WERI-Rb-1 (cell line): ENCODE results near the gene HIVEP2.

Source experiments
- DNase-seq: peaks from one replicate; pipeline ENCODE4 v3.0.0-alpha.2; 2020
- H3K27ac ChIP-seq: fragments of 250-450 bp; sonication (Bioruptor Pico); 2 replicates; pipeline ENCODE4 v1.5.1; 2020; ENCODE audit warnings: mild to moderate bottlenecking, moderate library complexity
- H3K27me3 ChIP-seq: fragments of 250-450 bp; sonication (Bioruptor Pico); 2 replicates; pipeline ENCODE4 v1.5.1; 2021; ENCODE audit warnings: mild to moderate bottlenecking, low read depth, moderate library complexity; ENCODE audit not compliant: insufficient read depth, severe bottlenecking
- H3K36me3 ChIP-seq: fragments of 250-450 bp; sonication (Bioruptor Pico); 2 replicates; pipeline ENCODE4 v1.5.1; 2020; ENCODE audit warnings: mild to moderate bottlenecking, moderate library complexity
- H3K4me3 ChIP-seq: 2 replicates; pipeline ENCODE4 v1.5.1; 2011; ENCODE audit warnings: low read depth, mild to moderate bottlenecking, control low read depth, low read length
- H3K9me3 ChIP-seq: fragments of 250-450 bp; sonication (Bioruptor Pico); 2 replicates; pipeline ENCODE4 v1.5.1; 2021; ENCODE audit warnings: mild to moderate bottlenecking, moderate library complexity; ENCODE audit not compliant: severe bottlenecking
- CTCF ChIP-seq: IDR thresholded peaks from 2 replicates; pipeline ENCODE4 v1.5.1; 2011; ENCODE audit warnings: low read depth, mild to moderate bottlenecking, control low read depth, inconsistent platforms, low read length

The HIVEP2 gene

GRCh38 chr6:142958343-142958742 lies 13.4 kb upstream of the HIVEP2 start:
- no peak overlapping the region for H3K27ac ChIP-seq
- no peaks in the 10 kb centered on the region for H3K27me3 ChIP-seq
- H3K9me3 ChIP-seq, result no peaks in the 10 kb centered on the region
- no peak for DNase-seq
- no peak overlapping the region for H3K4me3 ChIP-seq
- no peaks in the 10 kb centered on the region for H3K36me3 ChIP-seq
- no peak for TF ChIP-seq CTCF

GRCh38 chr6:142956726-142957125 lies 11.8 kb upstream of the HIVEP2 start:
- Histone ChIP-seq H3K9me3 (no peaks in the 10 kb centered on the region), H3K27ac (no peak overlapping the region), H3K36me3 (no peaks in the 10 kb centered on the region), H3K27me3 (no peaks in the 10 kb centered on the region), H3K4me3 (no peak overlapping the region)
- no peak for DNase-seq
- TF ChIP-seq CTCF, result no peak

- H3K9me3 ChIP-seq, result no peaks in the 10 kb centered on the region
- TF ChIP-seq CTCF, result no peak
- no peak for DNase-seq
- H3K27me3 ChIP-seq, result no peaks in the 10 kb centered on the region
- H3K36me3 ChIP-seq, result no peaks in the 10 kb centered on the region
- H3K27ac ChIP-seq, result no peak overlapping the region
- no peak overlapping the region for H3K4me3 ChIP-seq
These were observed 9.9 kb upstream of the HIVEP2 start for GRCh38 chr6:142954844-142955243.

GRCh38 chr6:142953373-142954273 lies 8.6 kb upstream of the HIVEP2 start:
- no peaks in the 10 kb centered on the region for H3K36me3 ChIP-seq
- TF ChIP-seq CTCF, result no peak
- H3K4me3 ChIP-seq, result no peak overlapping the region
- H3K27ac ChIP-seq, result no peak overlapping the region
- no peaks in the 10 kb centered on the region for H3K9me3 ChIP-seq
- DNase-seq, result no peak
- no peaks in the 10 kb centered on the region for H3K27me3 ChIP-seq

GRCh38 chr6:142952614-142953013 lies 7.6 kb upstream of the HIVEP2 start:
- no peak for DNase-seq
- Histone ChIP-seq H3K36me3 (no peaks in the 10 kb centered on the region), H3K4me3 (no peak overlapping the region), H3K27ac (no peak overlapping the region), H3K9me3 (no peaks in the 10 kb centered on the region), H3K27me3 (peaks cover 6% of the 10 kb centered on the region)
- TF ChIP-seq CTCF, result no peak
